DOHH2 (cell line): Measurements from ENCODE around the gene SRP19.

Experiments used
- CTCF ChIP-seq: fragments of 200-600 bp; sonication (generic); IDR thresholded peaks from one replicate; pipeline ENCODE4 v1.5.1; 2014; ENCODE audit warnings: antibody characterized with exemption, mild to moderate bottlenecking, low read depth, low read length; ENCODE audit not compliant: poor library complexity, severe bottlenecking
- EZH2phosphoT487 ChIP-seq: fragments of 200-600 bp; sonication (generic); IDR thresholded peaks from 2 replicates; pipeline ENCODE4 v1.6.1; 2017; ENCODE audit warnings: borderline replicate concordance, mild to moderate bottlenecking, antibody characterized with exemption, low read length, moderate library complexity, mixed read lengths

GRCh38 chr5:112844489-112844888 lies 16.6 kb upstream of the SRP19 start:
- TF ChIP-seq CTCF (no peak), EZH2phosphoT487 (no peak)
